GM15510 (cell line): ENCODE measurements around the gene TLCD1.

ENCODE experiments used
- POLR2A ChIP-seq: IDR thresholded peaks from 3 replicates; pipeline ENCODE4 v1.6.1; 2011; ENCODE audit warnings: borderline replicate concordance; ENCODE audit not compliant: insufficient read length; ENCODE audit errors: extremely low read depth

Gene TLCD1

DNA sequence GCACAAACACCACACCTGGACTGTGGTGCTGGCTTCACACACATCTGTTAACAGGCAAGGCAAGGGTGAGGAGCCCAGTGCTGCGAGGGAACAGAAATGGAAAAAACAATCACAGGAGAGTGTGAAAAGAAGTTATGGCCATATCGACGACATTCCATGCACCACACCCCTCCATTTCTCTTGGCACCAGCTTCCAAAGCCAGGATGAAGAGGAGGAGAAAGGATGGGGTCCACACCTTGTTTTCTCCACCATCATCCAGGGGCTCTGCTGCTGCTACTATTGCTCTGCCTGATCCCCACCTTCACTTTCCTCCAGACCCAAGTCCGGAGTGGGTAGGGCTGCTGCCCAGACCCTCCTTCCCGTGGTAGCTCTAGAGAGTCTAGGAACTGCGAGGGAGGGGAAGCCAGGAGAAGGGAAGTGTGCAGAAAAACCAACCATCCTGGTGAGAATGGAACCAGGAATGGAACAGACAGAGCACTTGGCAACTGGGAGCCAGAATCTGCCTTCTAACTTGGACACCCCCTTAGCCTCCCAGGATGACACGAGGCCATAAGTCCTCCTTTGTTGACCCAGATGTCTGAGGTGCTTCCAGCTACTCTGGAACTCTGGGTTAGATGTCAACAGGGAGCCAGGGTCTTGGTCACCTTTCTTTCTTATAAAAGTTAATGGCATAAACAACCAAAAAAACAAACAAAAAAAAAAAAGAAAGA is 13.2 kb downstream of the TLCD1 start:
- TF ChIP-seq POLR2A = no peak

DNA sequence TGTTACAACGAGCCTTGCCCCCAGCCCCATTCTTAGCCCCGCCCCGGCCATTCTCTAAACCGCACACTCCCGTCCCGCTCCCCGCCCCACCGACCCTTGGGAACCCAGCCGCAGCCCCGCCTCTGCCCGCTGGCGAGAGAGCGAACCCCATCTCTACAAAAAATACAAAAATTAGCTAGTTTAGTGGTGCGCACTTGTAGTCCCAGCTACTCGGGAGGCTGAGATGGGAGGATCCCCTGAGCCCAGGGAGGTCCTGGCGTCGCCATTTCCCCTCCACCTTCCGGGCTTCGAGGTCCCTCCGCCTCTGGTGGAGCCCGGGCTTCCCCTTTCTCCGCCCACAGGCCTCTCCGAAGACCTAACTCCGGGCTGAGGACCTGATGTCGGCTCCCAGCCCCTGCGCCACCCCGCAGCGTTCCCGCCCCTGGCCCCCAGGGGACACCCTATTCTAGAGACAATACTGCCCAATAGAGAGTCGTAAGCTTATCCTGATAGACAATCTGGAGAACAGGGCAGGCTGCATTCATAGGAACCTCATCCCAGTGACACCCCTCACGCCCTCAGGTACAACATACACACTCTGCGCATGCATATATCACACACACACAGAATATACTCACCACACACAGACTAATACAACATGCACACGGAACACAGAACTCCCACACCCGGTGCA is 13.9 kb downstream of the TLCD1 start:
- TF ChIP-seq POLR2A = peak; percentile 37

DNA sequence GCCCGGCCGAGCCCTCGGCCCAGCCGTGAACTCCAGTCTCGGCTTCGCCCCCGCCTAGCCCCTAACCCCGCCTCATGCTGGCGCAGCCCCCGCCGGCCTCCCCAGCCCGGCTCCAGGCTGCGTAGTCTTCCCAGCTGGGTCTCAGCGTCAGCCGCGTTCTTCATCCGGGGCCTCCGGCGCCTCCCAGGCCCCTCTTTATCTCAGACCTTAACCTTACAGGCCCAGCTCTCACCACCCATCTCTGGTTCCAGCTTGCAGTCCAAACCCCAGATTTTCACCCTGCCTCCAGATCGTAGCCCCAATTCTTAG is 14.4 kb downstream of the TLCD1 start, which contains the start of gene PROCA1:
PROCA1 (minus strand) TSS at position 166 of the 309 bp plus-strand sequence. CDS start 228 bp downstream, outside the sequence.
- TF ChIP-seq POLR2A = no peak

DNA sequence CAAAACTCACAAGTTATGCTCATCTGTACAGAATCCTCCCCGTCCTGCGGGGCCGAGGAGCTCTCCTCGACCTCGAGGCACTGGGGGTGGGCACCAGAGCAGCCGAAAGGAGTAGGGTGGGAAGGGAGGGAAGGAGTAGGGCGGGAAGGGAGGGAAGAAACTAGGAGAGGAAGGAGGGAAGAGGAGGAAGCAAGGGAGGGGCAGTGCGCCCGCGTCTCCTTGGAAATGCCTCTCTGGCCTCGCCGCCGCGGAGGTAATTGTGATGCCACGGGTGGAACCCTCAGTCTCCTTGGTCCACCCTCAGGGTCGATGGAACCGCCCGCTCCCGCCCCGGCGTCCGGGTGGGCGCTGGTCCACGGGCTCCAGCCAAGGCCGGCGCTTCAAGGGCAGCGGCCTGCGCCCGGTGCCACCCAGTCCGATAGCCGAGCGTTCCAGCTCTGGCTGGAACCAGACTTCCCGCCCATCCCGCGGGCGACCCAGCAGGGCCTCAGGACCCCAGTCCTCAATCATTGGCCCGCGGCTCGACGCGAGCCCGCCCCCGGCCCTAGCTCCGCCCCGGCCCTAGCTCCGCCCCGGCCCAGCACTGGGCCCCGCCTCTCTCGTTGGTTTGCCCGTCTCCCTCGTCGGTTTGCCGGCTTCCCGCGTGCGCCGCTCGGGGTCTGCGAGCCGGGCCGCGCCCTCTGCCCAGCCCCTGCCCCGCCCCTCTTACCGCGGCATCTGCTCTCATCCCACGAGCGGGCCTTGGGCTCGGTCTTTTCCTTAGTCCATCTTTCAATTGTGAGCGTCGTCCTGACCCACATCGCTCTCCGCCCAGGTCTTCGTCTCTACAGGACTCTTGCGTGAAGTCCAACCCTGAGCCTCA is 14.9 kb downstream of the TLCD1 start:
- peak; percentile 71 for TF ChIP-seq POLR2A

DNA sequence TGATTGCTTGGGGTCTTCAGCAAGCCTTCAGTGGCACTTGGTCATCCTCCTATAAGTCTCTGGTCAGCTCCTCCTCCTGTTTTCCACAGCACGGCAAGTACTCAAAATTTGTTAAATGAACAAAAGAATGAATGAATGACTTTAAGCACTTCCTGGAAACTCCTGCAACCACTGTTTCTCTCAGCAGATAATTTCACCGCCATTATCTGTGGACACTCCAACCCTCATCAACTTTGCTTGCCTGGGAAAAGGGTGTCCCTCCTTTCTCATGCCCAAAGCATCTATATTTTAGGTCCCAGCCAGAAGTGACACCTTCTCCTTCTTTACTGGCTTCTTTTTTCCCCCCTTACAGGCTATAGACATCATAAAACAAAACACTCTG is 18.7 kb downstream of the TLCD1 start:
- no peak for TF ChIP-seq POLR2A

DNA sequence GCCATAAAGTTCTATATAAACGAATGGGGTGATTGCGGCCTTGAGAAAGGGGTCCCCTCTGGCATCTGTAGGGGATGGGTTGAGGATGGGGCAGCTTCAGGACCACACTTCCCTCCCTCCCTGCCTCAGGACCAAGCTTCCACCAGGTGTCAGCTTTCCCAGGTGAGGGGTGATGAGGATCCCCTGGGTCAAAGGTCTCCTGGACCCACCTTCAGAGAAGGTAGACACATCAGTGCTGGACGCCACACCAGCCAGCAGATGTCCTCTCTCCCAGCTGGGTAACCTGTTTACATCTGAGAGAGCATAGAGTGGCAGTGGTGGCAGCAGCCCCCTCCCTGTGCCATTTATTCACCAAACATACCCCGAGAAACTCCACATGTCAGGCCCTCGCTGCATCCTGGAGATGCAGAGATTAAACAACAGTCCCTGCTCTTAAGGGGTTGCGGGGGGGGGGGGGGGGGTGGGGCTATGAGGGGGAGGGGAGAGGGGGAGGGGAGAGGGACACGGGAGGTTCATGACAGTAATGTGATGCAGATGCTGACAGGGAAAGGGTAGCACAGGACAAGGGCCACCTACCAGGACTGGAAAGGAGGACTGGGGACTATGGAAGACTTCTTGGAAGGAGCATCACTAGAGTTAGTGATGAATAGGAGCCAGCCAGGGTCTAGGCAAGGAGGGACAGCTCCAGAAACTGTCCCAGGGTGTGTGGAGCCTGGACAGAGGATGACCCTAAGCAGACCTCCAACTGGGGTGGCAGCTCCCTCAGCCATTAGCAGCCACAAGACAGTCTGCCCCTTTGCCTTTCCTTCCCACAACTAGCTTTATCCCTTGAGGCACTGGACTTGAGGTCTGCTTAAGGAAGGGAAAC is 19.3 kb downstream of the TLCD1 start:
- TF ChIP-seq POLR2A = no peak

DNA sequence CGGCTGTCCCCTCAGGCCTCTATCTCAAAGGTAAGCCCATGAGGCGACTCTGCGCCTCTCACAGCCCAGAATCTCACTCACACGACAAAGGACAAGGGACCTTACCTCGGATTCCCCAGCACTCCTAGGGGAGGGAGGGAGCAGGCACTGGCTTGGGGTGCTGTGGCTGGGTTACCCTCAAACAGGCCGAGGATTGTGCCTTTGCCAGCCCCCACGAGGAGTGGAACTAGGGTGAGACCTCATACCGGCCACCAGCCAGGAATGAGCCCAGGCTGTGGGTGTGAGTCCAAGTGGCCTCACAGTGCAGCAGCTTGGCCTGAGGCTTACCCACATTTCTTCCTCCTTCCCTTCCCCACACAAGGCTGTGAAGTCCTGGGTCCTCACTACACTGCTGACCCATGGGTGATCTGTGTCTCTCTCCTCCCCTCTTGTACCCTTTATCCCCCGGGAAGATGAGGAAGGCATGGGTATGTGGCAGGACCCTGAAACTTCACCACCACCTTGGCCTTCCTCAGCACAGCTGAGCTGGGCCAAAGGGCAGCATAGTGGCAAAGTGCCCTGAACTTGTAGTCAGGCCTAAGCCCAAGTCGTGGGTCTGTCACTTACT is 20.2 kb downstream of the TLCD1 start:
- TF ChIP-seq POLR2A = no peak

DNA sequence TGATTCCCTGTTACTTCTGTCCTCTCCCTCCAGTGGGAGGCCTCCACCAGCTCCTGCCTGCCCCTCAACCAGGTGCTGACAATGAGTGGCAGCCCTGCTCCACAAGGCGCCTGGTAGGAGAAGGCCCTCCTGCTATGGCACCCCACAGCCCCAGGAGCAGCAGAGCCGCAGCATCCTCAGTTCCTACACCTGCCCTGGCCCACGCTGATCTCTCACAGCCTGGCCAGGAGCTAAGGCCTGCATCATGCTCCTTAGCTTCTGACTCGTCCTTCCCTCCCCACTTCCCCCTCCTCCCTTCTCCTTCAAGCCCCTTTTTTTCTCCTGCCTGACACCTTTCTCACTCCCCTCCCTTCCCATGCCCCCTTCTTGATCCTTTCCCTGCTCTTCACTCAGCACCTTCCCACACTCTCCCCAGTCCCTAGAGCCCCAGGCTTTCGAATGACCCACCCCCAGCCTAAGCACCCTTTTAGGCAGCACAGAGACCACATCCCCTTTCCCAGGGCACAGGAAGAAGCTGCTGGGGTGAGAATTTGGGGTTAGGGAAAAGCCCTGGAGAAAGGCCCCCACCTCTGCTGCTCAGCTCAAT is 20.9 kb downstream of the TLCD1 start:
- no peak for TF ChIP-seq POLR2A

DNA sequence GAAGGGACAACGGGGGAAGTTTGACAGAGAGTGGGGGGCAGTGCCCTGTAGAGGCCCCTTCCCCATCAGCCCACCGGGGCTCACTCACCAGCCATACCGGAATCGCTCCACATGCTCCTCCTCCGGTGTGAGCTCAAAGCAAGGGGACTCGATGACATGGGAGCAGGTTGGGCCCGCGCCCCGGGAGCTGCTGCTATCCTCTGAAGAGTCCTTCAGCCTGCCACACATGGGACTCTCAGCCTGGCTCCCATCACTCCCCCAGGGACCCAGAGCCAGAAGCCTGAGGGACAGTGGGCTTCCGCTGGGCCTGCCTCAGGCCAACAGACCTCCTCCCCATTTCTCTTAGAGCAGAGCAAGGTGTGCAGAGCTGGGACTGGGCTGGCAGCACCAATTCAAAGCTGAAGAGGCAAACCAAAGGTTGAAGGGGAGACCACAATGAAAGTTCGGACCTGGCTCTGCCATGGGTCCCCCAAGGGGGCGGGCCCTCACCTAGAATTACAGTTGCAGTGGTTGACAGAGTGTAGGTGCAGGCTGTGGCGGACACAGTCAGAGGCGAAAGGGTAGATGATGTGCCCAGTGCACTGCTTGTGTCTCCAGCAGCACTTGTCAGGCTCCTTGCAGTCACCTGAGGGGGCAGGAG is 21.7 kb downstream of the TLCD1 start:
- TF ChIP-seq POLR2A = no peak

DNA sequence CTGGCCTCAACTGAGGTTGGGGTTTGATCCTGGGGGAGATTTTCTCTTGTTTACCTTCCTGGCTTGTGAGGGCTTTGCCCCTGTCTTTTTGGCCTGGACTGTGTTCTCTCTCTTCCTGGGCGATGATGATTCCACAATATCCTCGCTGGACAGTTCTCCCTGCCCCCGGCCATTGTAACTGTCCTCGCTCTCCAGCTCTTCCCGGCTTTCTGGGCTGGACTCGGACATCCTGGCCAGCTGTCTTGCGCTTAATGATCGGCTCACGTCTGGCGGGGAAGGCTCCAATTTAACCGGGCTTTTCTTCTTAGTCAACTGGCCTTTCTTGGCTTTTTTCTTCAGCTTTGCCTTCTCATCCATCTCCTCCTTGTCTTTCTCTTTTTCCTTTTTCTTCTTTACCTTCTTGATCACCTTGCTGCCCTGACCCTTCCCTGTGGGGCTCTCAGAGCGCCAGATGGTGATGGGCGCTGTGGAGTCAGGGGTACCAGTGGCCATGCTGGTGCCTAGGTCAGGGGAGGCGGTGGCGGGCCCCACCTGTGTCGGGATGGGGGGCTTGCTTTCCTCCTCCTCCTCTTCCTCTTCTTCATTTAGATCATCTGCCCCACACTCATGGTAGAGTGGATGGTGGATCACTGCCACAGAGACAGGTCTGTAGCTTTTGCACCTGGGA is 22.3 kb downstream of the TLCD1 start:
- no peak for TF ChIP-seq POLR2A

DNA sequence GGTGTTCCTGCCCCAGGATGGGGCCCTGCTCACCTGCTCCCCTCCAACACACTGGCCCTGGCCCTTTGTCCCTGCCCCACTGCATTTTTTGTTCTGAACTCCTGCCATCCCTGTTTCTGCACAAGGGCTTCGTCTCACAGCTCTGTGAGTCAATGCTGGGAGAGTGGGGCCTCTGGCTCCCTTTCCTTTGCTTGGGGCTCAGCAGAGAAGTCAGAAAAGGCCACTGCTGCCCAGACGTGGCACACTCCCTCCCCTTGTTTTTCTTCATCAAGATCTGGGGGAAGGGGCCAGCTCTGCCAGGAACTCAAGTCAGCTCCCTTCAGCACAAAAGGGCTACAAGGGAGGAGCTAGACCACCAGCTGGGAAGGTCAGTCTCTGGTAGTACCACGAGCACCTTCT is 23.3 kb downstream of the TLCD1 start:
- TF ChIP-seq POLR2A = no peak

DNA sequence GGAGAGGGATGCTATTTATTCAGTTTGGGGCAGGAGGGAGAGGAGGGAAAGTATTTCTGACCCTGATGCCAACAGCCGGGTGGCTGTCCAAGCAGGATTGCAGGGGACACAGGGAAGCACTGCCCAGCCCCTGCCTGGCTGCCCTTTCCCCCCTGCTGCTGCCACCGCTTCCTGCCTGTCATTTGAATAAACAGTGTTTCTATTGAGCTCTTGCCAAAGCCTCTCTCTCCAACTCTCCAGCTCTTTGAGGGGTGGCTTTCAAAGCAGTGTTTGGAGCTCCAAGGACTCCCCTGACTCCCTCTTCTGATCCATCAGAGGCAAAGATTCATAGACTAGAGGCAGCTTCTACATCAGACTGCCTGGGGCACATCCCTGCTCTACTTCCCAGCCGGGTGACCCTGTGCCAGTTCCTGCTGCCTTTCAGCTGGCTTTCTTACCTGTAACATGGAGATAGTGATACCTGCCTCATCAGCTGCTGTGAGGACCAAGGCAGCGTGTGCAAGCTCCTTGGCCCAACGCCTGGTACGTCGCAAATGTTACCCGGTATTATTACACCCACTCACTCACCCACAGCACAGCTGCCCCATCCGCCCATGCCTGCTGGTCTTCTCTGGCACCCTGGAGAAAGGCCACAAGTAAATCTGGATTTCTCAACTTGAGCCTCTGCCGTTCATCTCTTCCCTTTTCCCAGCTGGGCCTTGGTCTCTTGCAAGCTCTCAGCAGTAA is 23.8 kb downstream of the TLCD1 start:
- TF ChIP-seq POLR2A = no peak
